ENCODE data around the gene CHAC1. TPM values are rescaled to one million over a fixed set of nuclear protein-coding genes. Genes with fewer than 3 reads are reported as not detected.

The CHAC1 gene
- total and polyA plus RNA-seq, 2 of the 13 experiments (the other 11 are each of a cell fraction or from before 2014, with no cell fraction given): 0.44 TPM; not detected in 1

- Histone ChIP-seq H3K79me2 (ENCODE audit: insufficient read depth, low read length) (no peaks in the 10 kb centered on the region), H3K4me2 (ENCODE audit: low read depth, low read length) (no peak overlapping the region), H3K9me3 (ENCODE audit: low read length) (no peaks in the 10 kb centered on the region), H3K27me3 (ENCODE audit: control insufficient read depth in 1 of 2, insufficient read depth in 2 of 2, low read length in 2 of 2) (peaks cover 9 to 76% of the 10 kb centered on the region in 2 experiments), H3K4me3 (replicated peaks in 1 of 3; ENCODE audit: insufficient read depth in 1 of 3, low read depth in 2 of 3, low read length in 3 of 3) (no peak overlapping the region), H4K20me1 (ENCODE audit: insufficient read depth, low read length) (no peaks in the 10 kb centered on the region), H3K36me3 (replicated peaks in 1 of 2; ENCODE audit: control insufficient read depth in 1 of 2, insufficient read depth in 2 of 2, low read length in 2 of 2) (no peaks in the 10 kb centered on the region), H2AFZ (ENCODE audit: low read length) (no peak overlapping the region), H3K4me1 (ENCODE audit: insufficient read depth, low read length) (peaks cover 78% of the 10 kb centered on the region), H3K9ac (ENCODE audit: insufficient read depth, low read depth, low read length) (no peak overlapping the region), H3K27ac (ENCODE audit: extremely low read length, insufficient read depth, low read length) (no peak overlapping the region)
- no peak for DNase-seq (ENCODE audit: low spot score)
- ChIA-PET CTCF (ENCODE audit: low intra/inter-chr PET ratio, low total read pairs) (no interaction called here), POLR2A (no interaction called here)
- in situ Hi-C loops (cut with HindIII; ENCODE audit: extremely low pct_ligation_motif_present, low pct_unique_long_range_greater_than_20kb) (no loop called here), intact Hi-C loops (cut with micrococcal nuclease; ENCODE audit: unreplicated experiment) (no loop called here)
- ATAC-seq: no peak
- FAIRE-seq: no peak
- TF ChIP-seq RELA (CRISPR knock-in tag; IDR thresholded peaks at IDR 0.05) (no peak), ZNF124 (CRISPR knock-in tag; IDR thresholded peaks at IDR 0.05) (no peak), MXD4 (CRISPR knock-in tag; IDR thresholded peaks at IDR 0.05) (no peak), KAT2B (IDR thresholded peaks at IDR 0.05; ENCODE audit: borderline replicate concordance, low read depth, low read length) (peak; percentile 83), ZBTB33 (CRISPR knock-in tag; IDR thresholded peaks at IDR 0.05) (peak; percentile 34; the same call in 1 of the 2 replicates), NFE2L2 (IDR thresholded peaks at IDR 0.05; ENCODE audit: low read length) (no peak), BORCS8-MEF2B (CRISPR knock-in tag; IDR thresholded peaks at IDR 0.05) (no peak), KDM2A (CRISPR knock-in tag; IDR thresholded peaks at IDR 0.05; ENCODE audit: borderline replicate concordance, low read depth) (no peak), CERS6 (CRISPR knock-in tag; IDR thresholded peaks at IDR 0.05) (no peak), ZNF746 (CRISPR knock-in tag; IDR thresholded peaks at IDR 0.05) (no peak), RFXAP (CRISPR knock-in tag; IDR thresholded peaks at IDR 0.05; ENCODE audit: borderline replicate concordance) (no peak), SIN3B (IDR thresholded peaks at IDR 0.05; ENCODE audit: low read length) (no peak)
- 69% methylated on average over 28 of the region's 30 CpGs for WGBS (ENCODE audit: low lambda C conversion rate)
- no TSS peak for BruUV-seq (replicated peaks)
These were observed 27.8 kb upstream of the CHAC1 start for GRCh38 chr15:40925495-40925862.
